Vagina (tissue), 2 donors: ENCODE data around the gene NFE2L1. TPM values are rescaled to one million over a fixed set of nuclear protein-coding genes. Genes with fewer than 3 reads are reported as not detected.

Experiments
- DNase-seq, 2 donors: peaks; one replicate each; pipeline ENCODE4 v3.0.0-alpha.2; 2017; ENCODE audit errors: extremely low spot score in 2 of 2
- H3K27ac ChIP-seq: fragments of 200-600 bp; sonication (generic); one replicate; pipeline ENCODE4 v1.5.1; 2019
- H3K27me3 ChIP-seq: fragments of 200-600 bp; sonication (generic); one replicate; pipeline ENCODE4 v1.5.1; 2019
- H3K36me3 ChIP-seq, 2 donors: fragments of 200-600 bp; sonication (generic); one replicate each; pipeline ENCODE4 v1.5.1; 2017 to 2019
- H3K4me1 ChIP-seq: fragments of 200-600 bp; sonication (generic); one replicate; pipeline ENCODE4 v1.5.1; 2019
- H3K4me3 ChIP-seq, 2 donors: fragments of 200-600 bp; sonication (generic); 1 replicate in 1 of 2; 2 replicates in 1 of 2; pipeline ENCODE4 v1.5.1; 2016 to 2019
- H3K9me3 ChIP-seq: fragments of 200-600 bp; sonication (generic); one replicate; pipeline ENCODE4 v1.5.1; 2019
- CTCF ChIP-seq, 3 experiments: fragments of 450-650 bp in 2 of 3; fragments of 200-600 bp in 1 of 3; sonication (generic) in 1 of 3; IDR thresholded peaks; one replicate each; pipeline ENCODE4 v1.5.1; 2017 to 2019; ENCODE audit warnings: antibody characterized with exemption in 3 of 3, mild to moderate bottlenecking in 2 of 3, moderate library complexity in 2 of 3
- POLR2A ChIP-seq, 2 donors: fragments of 450-650 bp; IDR thresholded peaks; one replicate each; pipeline ENCODE4 v1.6.1; 2017; ENCODE audit warnings: antibody characterized with exemption in 2 of 2, mild to moderate bottlenecking in 2 of 2, moderate library complexity in 2 of 2
- POLR2AphosphoS5 ChIP-seq, 2 donors: sonication (generic); formaldehyde crosslinking; IDR thresholded peaks; one replicate each; pipeline ENCODE4 v1.9.0; 2017; ENCODE audit warnings: antibody characterized with exemption in 2 of 2, mild to moderate bottlenecking in 2 of 2, low read depth in 1 of 2; ENCODE audit not compliant: insufficient read depth in 1 of 2
- intact Hi-C: fragments of 100-400 bp; cut with DNase I; formaldehyde crosslinking; loops from one replicate; pipeline ENCODE4 v1.15.1; 2023
- total RNA-seq: library from RNA; depleted of rRNA; stranded (reverse); fragments of >200 nt; gene quantifications from one replicate; pipeline ENCODE4 v1.2.3, GENCODE V29; 2016

Gene NFE2L1
- total RNA-seq, 1 donor from 2014 or later, result 190 TPM

GRCh38 chr17:48002916-48003416, 45.2 kb upstream of the NFE2L1 start:
- H3K4me1 ChIP-seq, result peaks cover 12% of the 10 kb centered on the region
- no peak for TF ChIP-seq POLR2AphosphoS5 (IDR thresholded peaks at IDR 0.05; ENCODE audit: insufficient read depth in 1 of 2, low read depth in 1 of 2)
- TF ChIP-seq POLR2A (IDR thresholded peaks at IDR 0.05), result no peak
- no peak for TF ChIP-seq CTCF (IDR thresholded peaks at IDR 0.05)
- H3K9me3 ChIP-seq, result no peaks in the 10 kb centered on the region
- H3K27ac ChIP-seq, result no peak overlapping the region
- no peaks in the 10 kb centered on the region for H3K27me3 ChIP-seq
- H3K36me3 ChIP-seq, result no peaks in the 10 kb centered on the region
- no peak for DNase-seq
- no peak overlapping the region for H3K4me3 ChIP-seq
- intact Hi-C loops, result no loop called here

- Histone ChIP-seq H3K27me3 (no peaks in the 10 kb centered on the region), H3K36me3 (no peaks in the 10 kb centered on the region), H3K27ac (no peak overlapping the region), H3K4me3 (no peak overlapping the region), H3K9me3 (no peaks in the 10 kb centered on the region), H3K4me1 (peaks cover 12% of the 10 kb centered on the region)
- no peak for TF ChIP-seq POLR2A (IDR thresholded peaks at IDR 0.05)
- no peak for TF ChIP-seq POLR2AphosphoS5 (IDR thresholded peaks at IDR 0.05; ENCODE audit: insufficient read depth in 1 of 2, low read depth in 1 of 2)
- TF ChIP-seq CTCF (IDR thresholded peaks at IDR 0.05), result no peak
- no peak for DNase-seq
- intact Hi-C loops, result no loop called here
These were observed 44.6 kb upstream of the NFE2L1 start for GRCh38 chr17:48003417-48004151.

- Histone ChIP-seq H3K27ac (no peak overlapping the region), H3K36me3 (no peaks in the 10 kb centered on the region), H3K27me3 (no peaks in the 10 kb centered on the region), H3K4me3 (no peak overlapping the region), H3K4me1 (peaks cover 12% of the 10 kb centered on the region), H3K9me3 (no peaks in the 10 kb centered on the region)
- no peak for TF ChIP-seq POLR2A (IDR thresholded peaks at IDR 0.05)
- TF ChIP-seq POLR2AphosphoS5 (IDR thresholded peaks at IDR 0.05; ENCODE audit: insufficient read depth in 1 of 2, low read depth in 1 of 2), result no peak
- TF ChIP-seq CTCF (IDR thresholded peaks at IDR 0.05), result no peak
- no peak for DNase-seq
- intact Hi-C loops, result no loop called here
These were observed 43.2 kb upstream of the NFE2L1 start for GRCh38 chr17:48004983-48005382.

GRCh38 chr17:48006936-48007709, 41.0 kb upstream of the NFE2L1 start:
- Histone ChIP-seq H3K27me3 (no peaks in the 10 kb centered on the region), H3K4me1 (peaks cover 19% of the 10 kb centered on the region), H3K4me3 (no peak overlapping the region), H3K27ac (no peak overlapping the region), H3K9me3 (no peaks in the 10 kb centered on the region), H3K36me3 (no peaks in the 10 kb centered on the region)
- intact Hi-C loops, result no loop called here
- TF ChIP-seq POLR2A (IDR thresholded peaks at IDR 0.05) (no peak), POLR2AphosphoS5 (IDR thresholded peaks at IDR 0.05; ENCODE audit: insufficient read depth in 1 of 2, low read depth in 1 of 2) (no peak), CTCF (IDR thresholded peaks at IDR 0.05) (no peak)
- DNase-seq, result no peak
